ENCODE results near the gene ZMIZ2. TPM values are rescaled to one million over a fixed set of nuclear protein-coding genes. Genes with fewer than 3 reads are reported as not detected.

The ZMIZ2 gene
- total RNA-seq = 10 to 100 TPM in 1 of 2 donors, 1 to 10 TPM in 1; 9.0 to 20.0 TPM

DNA sequence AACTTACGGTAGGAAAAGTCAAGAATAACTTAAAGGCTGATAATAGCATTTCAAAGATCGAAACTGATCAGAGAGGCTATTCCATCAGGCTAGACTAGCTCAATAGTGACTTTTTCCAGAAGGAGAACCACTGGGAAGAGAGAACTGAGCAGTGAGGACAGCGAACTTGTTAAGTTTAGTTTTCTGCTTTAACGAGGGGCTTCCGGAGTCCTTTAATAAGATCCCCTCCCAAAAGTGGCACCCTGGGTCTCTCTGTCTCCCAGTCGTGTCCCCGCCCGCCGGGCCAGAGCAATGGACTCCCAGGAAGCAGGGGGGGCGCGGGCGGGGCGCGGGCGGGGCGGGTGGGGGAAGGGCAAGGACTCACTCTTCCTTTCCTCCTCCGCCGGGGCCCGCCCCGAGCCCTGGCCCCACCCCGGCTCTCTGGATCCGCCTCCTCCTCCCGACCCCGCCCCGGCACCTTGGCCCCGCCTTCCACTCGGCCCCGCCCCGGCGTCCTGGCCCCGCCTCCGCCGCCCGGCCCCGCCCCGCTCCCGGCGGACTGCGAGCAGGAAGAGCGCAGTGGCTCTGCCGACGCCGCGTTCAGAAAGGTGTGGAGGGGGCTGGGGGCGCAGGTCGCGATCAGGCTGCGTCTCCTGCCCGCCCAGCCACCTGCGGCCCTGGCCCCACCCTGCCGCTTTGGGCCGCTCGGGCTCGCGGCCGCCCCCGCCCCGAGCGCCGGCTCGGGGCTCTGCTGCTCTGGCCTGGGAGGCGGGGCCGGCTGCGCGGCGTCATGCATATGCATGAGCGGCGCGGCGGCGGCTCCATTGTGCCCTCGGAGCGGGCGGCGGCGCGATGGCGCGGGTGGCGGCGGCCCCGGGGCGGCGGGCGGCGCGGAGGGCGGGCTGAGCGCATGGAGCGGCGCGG, at the start of gene ZMIZ2:
Gene ZMIZ2, plus strand, starts transcription at position 803 of the 903 bp plus-strand sequence. CDS start 7,403 bp downstream, outside the sequence.

GRCh38 chr7:44796504-44797328, 48.1 kb downstream of the ZMIZ2 start, which contains the start of gene PPIA:
PPIA (plus strand) TSS chr7:44796681; CDS start chr7:44796725, 44 bp downstream.

Other genes starting within 250 kb of the ZMIZ2 start
- gene NPC1L1, start 207.5 kb upstream of the ZMIZ2 start, total RNA-seq = under 1 TPM in 1 of 2 donors, not detected in 1; under 0.01 TPM
- 10 to 100 TPM; 66.8 to 99.9 TPM for gene DDX56, start 174.9 kb upstream of the ZMIZ2 start, total RNA-seq
- 100 to 1,000 TPM; 103 to 106 TPM for gene TMED4, start 166.6 kb upstream of the ZMIZ2 start, total RNA-seq
- 100 to 1,000 TPM; 101 to 103 TPM for gene OGDH, start 142.2 kb upstream of the ZMIZ2 start, total RNA-seq
- 1,000 to 10,000 TPM; 2,177 to 2,807 TPM for gene PPIA, start 47.8 kb downstream of the ZMIZ2 start, total RNA-seq
- 100 to 1,000 TPM in 1 of 2 donors, 10 to 100 TPM in 1; 58.5 to 117 TPM for gene H2AZ2, start 99.2 kb downstream of the ZMIZ2 start, total RNA-seq
- gene PURB, start 136.7 kb downstream of the ZMIZ2 start, total RNA-seq = 10 to 100 TPM; 16.9 to 22.3 TPM
- gene MYO1G, start 230.2 kb downstream of the ZMIZ2 start, total RNA-seq = under 1 TPM; under 0.01 TPM

All from melanocyte of skin (primary cell).